ENCODE results near the gene EHMT1. TPM values are rescaled to one million over a fixed set of nuclear protein-coding genes. Genes with fewer than 3 reads are reported as not detected.
A peak's percentile ranks its signal among the peaks of the same experiment; 100 is the strongest.

Gene EHMT1
- total and polyA plus RNA-seq, 2 of the 13 experiments (the other 11 are each of a cell fraction or from before 2014, with no cell fraction given) = 23.0 to 27.1 TPM

DNA sequence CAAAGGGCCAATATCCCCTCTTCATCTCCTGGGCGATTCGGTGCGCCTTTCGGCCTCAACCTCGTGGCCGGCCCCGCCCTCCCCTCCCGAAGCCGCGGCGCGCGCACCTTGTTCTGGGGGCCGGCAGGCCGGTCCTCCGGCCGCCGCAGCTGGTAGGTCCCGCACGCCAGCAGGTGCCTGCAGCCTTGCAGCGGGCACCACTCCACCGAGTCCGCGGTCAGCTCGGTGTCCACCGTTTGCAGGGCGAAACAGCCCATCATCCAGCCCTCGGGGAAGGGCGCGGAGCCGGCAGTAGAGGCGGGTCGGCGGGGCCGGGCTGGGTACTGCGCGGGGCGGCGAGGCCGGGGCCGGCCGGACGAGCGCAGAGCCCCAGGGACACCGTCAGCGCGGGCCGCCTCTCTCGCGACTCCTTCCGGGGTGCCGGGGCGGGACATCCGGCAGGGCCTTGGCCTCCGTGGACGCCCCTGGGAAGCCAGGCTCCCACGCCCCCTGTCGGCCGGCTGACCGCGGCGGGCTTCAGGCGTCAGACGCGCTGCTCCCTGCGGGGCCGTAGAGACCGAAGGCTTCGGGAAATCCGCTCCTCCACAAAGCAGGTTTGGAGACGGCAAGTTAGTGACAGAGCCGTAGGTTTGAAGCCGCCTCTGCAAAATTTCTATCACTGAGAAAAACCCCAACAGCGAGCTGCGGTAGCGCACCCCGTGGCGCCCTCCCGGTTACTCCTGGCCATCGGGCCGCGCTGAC, 40.1 kb upstream of the EHMT1 start, which contains the start of gene DPH7 (continued):
- TF ChIP-seq, protein P1, sequence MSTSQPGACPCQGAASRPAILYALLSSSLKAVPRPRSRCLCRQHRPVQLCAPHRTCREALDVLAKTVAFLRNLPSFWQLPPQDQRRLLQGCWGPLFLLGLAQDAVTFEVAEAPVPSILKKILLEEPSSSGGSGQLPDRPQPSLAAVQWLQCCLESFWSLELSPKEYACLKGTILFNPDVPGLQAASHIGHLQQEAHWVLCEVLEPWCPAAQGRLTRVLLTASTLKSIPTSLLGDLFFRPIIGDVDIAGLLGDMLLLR (CRISPR knock-in tag; IDR thresholded peaks at IDR 0.05) = peak; percentile 58
- TF ChIP-seq, protein P2, sequence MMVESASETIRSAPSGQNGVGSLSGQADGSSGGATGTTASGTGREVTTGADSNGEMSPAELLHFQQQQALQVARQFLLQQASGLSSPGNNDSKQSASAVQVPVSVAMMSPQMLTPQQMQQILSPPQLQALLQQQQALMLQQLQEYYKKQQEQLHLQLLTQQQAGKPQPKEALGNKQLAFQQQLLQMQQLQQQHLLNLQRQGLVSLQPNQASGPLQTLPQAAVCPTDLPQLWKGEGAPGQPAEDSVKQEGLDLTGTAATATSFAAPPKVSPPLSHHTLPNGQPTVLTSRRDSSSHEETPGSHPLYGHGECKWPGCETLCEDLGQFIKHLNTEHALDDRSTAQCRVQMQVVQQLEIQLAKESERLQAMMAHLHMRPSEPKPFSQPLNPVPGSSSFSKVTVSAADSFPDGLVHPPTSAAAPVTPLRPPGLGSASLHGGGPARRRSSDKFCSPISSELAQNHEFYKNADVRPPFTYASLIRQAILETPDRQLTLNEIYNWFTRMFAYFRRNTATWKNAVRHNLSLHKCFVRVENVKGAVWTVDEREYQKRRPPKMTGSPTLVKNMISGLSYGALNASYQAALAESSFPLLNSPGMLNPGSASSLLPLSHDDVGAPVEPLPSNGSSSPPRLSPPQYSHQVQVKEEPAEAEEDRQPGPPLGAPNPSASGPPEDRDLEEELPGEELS (CRISPR knock-in tag; IDR thresholded peaks at IDR 0.05) = 0 out of 2 replicates have a peak, but pooled peaks have one; percentile 11
- TF ChIP-seq BRD4 (CRISPR knock-in tag; IDR thresholded peaks at IDR 0.05) (peak; percentile 50), MED13 (CRISPR knock-in tag; IDR thresholded peaks at IDR 0.05) (no peak; the same call in 1 of the 2 replicates), NRL (CRISPR knock-in tag; IDR thresholded peaks at IDR 0.05; ENCODE audit: borderline replicate concordance) (no peak), ZNF616 (CRISPR knock-in tag; IDR thresholded peaks at IDR 0.05; ENCODE audit: low read depth) (0 out of 2 replicates have a peak, but pooled peaks have one; percentile 28), HMG20B (CRISPR knock-in tag; conservative IDR thresholded peaks at IDR 0.05) (no peak), PRMT3 (CRISPR knock-in tag; IDR thresholded peaks at IDR 0.05; ENCODE audit: borderline replicate concordance, low read depth) (0 out of 2 replicates have a peak, but pooled peaks have one; percentile 54), ZC3H4 (CRISPR knock-in tag; IDR thresholded peaks at IDR 0.05; ENCODE audit: borderline replicate concordance) (no peak), TARDBP (CRISPR knock-in tag; IDR thresholded peaks at IDR 0.05) (peak; percentile 69), YEATS4 (CRISPR knock-in tag; IDR thresholded peaks at IDR 0.05; ENCODE audit: borderline replicate concordance) (peak; percentile 96), ZNF776 (CRISPR knock-in tag; IDR thresholded peaks at IDR 0.05) (peak; percentile 72; the same call in 1 of the 2 replicates)
- TF ChIP-seq, protein P3, sequence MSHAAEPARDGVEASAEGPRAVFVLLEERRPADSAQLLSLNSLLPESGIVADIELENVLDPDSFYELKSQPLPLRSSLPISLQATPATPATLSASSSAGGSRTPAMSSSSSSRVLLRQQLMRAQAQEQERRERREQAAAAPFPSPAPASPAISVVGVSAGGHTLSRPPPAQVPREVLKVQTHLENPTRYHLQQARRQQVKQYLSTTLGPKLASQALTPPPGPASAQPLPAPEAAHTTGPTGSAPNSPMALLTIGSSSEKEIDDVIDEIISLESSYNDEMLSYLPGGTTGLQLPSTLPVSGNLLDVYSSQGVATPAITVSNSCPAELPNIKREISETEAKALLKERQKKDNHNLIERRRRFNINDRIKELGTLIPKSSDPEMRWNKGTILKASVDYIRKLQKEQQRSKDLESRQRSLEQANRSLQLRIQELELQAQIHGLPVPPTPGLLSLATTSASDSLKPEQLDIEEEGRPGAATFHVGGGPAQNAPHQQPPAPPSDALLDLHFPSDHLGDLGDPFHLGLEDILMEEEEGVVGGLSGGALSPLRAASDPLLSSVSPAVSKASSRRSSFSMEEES (CRISPR knock-in tag; IDR thresholded peaks at IDR 0.05) = no peak
- TF ChIP-seq, protein P4, sequence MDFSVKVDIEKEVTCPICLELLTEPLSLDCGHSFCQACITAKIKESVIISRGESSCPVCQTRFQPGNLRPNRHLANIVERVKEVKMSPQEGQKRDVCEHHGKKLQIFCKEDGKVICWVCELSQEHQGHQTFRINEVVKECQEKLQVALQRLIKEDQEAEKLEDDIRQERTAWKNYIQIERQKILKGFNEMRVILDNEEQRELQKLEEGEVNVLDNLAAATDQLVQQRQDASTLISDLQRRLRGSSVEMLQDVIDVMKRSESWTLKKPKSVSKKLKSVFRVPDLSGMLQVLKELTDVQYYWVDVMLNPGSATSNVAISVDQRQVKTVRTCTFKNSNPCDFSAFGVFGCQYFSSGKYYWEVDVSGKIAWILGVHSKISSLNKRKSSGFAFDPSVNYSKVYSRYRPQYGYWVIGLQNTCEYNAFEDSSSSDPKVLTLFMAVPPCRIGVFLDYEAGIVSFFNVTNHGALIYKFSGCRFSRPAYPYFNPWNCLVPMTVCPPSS (IDR thresholded peaks at IDR 0.05) = no peak
- TF ChIP-seq, protein P5, sequence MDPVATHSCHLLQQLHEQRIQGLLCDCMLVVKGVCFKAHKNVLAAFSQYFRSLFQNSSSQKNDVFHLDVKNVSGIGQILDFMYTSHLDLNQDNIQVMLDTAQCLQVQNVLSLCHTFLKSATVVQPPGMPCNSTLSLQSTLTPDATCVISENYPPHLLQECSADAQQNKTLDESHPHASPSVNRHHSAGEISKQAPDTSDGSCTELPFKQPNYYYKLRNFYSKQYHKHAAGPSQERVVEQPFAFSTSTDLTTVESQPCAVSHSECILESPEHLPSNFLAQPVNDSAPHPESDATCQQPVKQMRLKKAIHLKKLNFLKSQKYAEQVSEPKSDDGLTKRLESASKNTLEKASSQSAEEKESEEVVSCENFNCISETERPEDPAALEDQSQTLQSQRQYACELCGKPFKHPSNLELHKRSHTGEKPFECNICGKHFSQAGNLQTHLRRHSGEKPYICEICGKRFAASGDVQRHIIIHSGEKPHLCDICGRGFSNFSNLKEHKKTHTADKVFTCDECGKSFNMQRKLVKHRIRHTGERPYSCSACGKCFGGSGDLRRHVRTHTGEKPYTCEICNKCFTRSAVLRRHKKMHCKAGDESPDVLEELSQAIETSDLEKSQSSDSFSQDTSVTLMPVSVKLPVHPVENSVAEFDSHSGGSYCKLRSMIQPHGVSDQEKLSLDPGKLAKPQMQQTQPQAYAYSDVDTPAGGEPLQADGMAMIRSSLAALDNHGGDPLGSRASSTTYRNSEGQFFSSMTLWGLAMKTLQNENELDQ (CRISPR knock-in tag; IDR thresholded peaks at IDR 0.05; ENCODE audit: borderline replicate concordance) = no peak
- TF ChIP-seq, protein P6, sequence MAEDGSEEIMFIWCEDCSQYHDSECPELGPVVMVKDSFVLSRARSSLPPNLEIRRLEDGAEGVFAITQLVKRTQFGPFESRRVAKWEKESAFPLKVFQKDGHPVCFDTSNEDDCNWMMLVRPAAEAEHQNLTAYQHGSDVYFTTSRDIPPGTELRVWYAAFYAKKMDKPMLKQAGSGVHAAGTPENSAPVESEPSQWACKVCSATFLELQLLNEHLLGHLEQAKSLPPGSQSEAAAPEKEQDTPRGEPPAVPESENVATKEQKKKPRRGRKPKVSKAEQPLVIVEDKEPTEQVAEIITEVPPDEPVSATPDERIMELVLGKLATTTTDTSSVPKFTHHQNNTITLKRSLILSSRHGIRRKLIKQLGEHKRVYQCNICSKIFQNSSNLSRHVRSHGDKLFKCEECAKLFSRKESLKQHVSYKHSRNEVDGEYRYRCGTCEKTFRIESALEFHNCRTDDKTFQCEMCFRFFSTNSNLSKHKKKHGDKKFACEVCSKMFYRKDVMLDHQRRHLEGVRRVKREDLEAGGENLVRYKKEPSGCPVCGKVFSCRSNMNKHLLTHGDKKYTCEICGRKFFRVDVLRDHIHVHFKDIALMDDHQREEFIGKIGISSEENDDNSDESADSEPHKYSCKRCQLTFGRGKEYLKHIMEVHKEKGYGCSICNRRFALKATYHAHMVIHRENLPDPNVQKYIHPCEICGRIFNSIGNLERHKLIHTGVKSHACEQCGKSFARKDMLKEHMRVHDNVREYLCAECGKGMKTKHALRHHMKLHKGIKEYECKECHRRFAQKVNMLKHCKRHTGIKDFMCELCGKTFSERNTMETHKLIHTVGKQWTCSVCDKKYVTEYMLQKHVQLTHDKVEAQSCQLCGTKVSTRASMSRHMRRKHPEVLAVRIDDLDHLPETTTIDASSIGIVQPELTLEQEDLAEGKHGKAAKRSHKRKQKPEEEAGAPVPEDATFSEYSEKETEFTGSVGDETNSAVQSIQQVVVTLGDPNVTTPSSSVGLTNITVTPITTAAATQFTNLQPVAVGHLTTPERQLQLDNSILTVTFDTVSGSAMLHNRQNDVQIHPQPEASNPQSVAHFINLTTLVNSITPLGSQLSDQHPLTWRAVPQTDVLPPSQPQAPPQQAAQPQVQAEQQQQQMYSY (CRISPR knock-in tag; IDR thresholded peaks at IDR 0.05) = no peak

Measured in HepG2 (cell line).